ENCODE data around the gene MACROD2. TPM values are rescaled to one million over a fixed set of nuclear protein-coding genes. Genes with fewer than 3 reads are reported as not detected.

Gene MACROD2
- total and polyA plus RNA-seq, 7 donors: 0.20 to 4.8 (median 0.87) TPM

DNA sequence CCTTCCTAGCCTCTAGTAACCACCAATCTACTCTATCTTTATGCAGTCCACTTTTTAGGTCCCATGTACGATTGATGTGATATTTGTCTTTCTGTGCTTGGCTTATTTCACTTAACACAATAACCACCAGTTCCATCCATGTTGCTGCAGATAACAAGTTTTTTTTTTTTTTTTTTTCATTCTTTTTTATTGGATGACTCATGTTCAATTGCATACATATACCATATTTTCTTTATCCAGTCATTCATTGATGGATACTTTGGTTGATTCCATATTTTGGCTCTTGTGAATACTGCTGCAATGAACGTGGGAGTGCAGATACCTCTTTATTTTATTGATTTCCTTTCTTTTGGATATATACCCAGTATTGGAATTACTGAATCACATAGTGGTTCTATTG, 942.5 kb downstream of the MACROD2 start:
- Histone ChIP-seq H3K27me3 (ENCODE audit: insufficient read depth in 3 of 3, low read length in 2 of 3) (no peaks in the 10 kb centered on the region), H3K36me3 (ENCODE audit: insufficient read depth in 1 of 2, low read depth in 1 of 2) (no peaks in the 10 kb centered on the region), H3K4me1 (no peaks in the 10 kb centered on the region), H3K27ac (no peak overlapping the region), H3K4me3 (no peak overlapping the region), H3K9me3 (no peaks in the 10 kb centered on the region)
- DNase-seq (no peak), ATAC-seq (no peak)
- WGBS, 3 donors: 83 to 91% (median 83%) methylated on average over 2 of the region's 2 CpGs
- intact Hi-C loops (cut with DNase I): no loop called here
- TF ChIP-seq, protein P1, sequence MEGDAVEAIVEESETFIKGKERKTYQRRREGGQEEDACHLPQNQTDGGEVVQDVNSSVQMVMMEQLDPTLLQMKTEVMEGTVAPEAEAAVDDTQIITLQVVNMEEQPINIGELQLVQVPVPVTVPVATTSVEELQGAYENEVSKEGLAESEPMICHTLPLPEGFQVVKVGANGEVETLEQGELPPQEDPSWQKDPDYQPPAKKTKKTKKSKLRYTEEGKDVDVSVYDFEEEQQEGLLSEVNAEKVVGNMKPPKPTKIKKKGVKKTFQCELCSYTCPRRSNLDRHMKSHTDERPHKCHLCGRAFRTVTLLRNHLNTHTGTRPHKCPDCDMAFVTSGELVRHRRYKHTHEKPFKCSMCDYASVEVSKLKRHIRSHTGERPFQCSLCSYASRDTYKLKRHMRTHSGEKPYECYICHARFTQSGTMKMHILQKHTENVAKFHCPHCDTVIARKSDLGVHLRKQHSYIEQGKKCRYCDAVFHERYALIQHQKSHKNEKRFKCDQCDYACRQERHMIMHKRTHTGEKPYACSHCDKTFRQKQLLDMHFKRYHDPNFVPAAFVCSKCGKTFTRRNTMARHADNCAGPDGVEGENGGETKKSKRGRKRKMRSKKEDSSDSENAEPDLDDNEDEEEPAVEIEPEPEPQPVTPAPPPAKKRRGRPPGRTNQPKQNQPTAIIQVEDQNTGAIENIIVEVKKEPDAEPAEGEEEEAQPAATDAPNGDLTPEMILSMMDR (IDR thresholded peaks at IDR 0.05): no peak

GRCh38 chr20:14947536-14947935, 952.2 kb downstream of the MACROD2 start:
- no peak overlapping the region for H3K27ac ChIP-seq
- H3K9me3 ChIP-seq: no peaks in the 10 kb centered on the region
- H3K4me3 ChIP-seq: no peak overlapping the region
- WGBS, 3 donors: 36 to 61% (median 44%) methylated on average over 1 of the region's 1 CpG
- no peaks in the 10 kb centered on the region for H3K36me3 ChIP-seq (ENCODE audit: insufficient read depth in 1 of 2, low read depth in 1 of 2)
- TF ChIP-seq, protein P1 (IDR thresholded peaks at IDR 0.05): no peak
- intact Hi-C loops (cut with DNase I): no loop called here
- no peak for ATAC-seq
- H3K27me3 ChIP-seq (ENCODE audit: insufficient read depth in 3 of 3, low read length in 2 of 3): no peaks in the 10 kb centered on the region
- no peaks in the 10 kb centered on the region for H3K4me1 ChIP-seq
- DNase-seq: no peak

GRCh38 chr20:14947946-14948345, 952.6 kb downstream of the MACROD2 start:
- no peaks in the 10 kb centered on the region for H3K27me3 ChIP-seq (ENCODE audit: insufficient read depth in 3 of 3, low read length in 2 of 3)

GRCh38 chr20:14948416-14948815, 953.1 kb downstream of the MACROD2 start:
- H3K27ac ChIP-seq: no peak overlapping the region
- no peaks in the 10 kb centered on the region for H3K27me3 ChIP-seq (ENCODE audit: insufficient read depth in 3 of 3, low read length in 2 of 3)
- TF ChIP-seq, protein P1 (IDR thresholded peaks at IDR 0.05): no peak
- H3K4me1 ChIP-seq: no peaks in the 10 kb centered on the region
- no peak for DNase-seq
- intact Hi-C loops (cut with DNase I): no loop called here
- no peak for ATAC-seq
- WGBS, 3 donors: 71 to 76% (median 75%) methylated on average over 3 of the region's 3 CpGs
- H3K36me3 ChIP-seq (ENCODE audit: insufficient read depth in 1 of 2, low read depth in 1 of 2): no peaks in the 10 kb centered on the region
- H3K9me3 ChIP-seq: no peaks in the 10 kb centered on the region
- no peak overlapping the region for H3K4me3 ChIP-seq

More at GRCh38 chr20:14947946-14948345, 952.6 kb downstream of the MACROD2 start:
- TF ChIP-seq, protein P1 (IDR thresholded peaks at IDR 0.05): no peak
- no peak overlapping the region for H3K27ac ChIP-seq
- H3K4me3 ChIP-seq: no peak overlapping the region
- H3K4me1 ChIP-seq: no peaks in the 10 kb centered on the region
- WGBS, 3 donors: 57 to 75% (median 60%) methylated on average over 1 of the region's 1 CpG
- intact Hi-C loops (cut with DNase I): no loop called here
- no peak for ATAC-seq
- DNase-seq: no peak
- no peaks in the 10 kb centered on the region for H3K36me3 ChIP-seq (ENCODE audit: insufficient read depth in 1 of 2, low read depth in 1 of 2)
- no peaks in the 10 kb centered on the region for H3K9me3 ChIP-seq

GRCh38 chr20:14950633-14951032, 955.3 kb downstream of the MACROD2 start:
- 57 to 70% (median 63%) methylated on average over 1 of the region's 1 CpG for WGBS, 3 donors
- H3K4me1 ChIP-seq: no peaks in the 10 kb centered on the region
- H3K36me3 ChIP-seq (ENCODE audit: insufficient read depth in 1 of 2, low read depth in 1 of 2): no peaks in the 10 kb centered on the region
- TF ChIP-seq, protein P1 (IDR thresholded peaks at IDR 0.05): no peak
- DNase-seq (no peak), ATAC-seq (no peak)
- intact Hi-C loops (cut with DNase I): no loop called here
- no peaks in the 10 kb centered on the region for H3K9me3 ChIP-seq
- no peaks in the 10 kb centered on the region for H3K27me3 ChIP-seq (ENCODE audit: insufficient read depth in 3 of 3, low read length in 2 of 3)
- H3K4me3 ChIP-seq: no peak overlapping the region
- no peak overlapping the region for H3K27ac ChIP-seq

All from psoas muscle (tissue), 8 donors.